Liver (tissue), 9 donors: ENCODE measurements around the gene MPHOSPH6. TPM values are rescaled to one million over a fixed set of nuclear protein-coding genes. Genes with fewer than 3 reads are reported as not detected.

ENCODE experiments used
- DNase-seq: peaks from one replicate; pipeline ENCODE4 v3.0.0-alpha.2; 2017; ENCODE audit warnings: low spot score
- H3K27ac ChIP-seq, 2 donors: one replicate each; pipeline ENCODE4 v1.7.0; 2013; ENCODE audit warnings: inconsistent platforms in 2 of 2, low read length in 2 of 2, control low read depth in 1 of 2, low read depth in 1 of 2, mild to moderate bottlenecking in 1 of 2
- H3K27me3 ChIP-seq, 4 donors: one replicate each; pipeline versions ENCODE4 v1.6.1 to v1.7.0; 2013; ENCODE audit warnings: low read length in 3 of 4, inconsistent platforms in 1 of 4, mild to moderate bottlenecking in 1 of 4, moderate library complexity in 1 of 4; ENCODE audit not compliant: control insufficient read depth in 4 of 4, insufficient read depth in 4 of 4
- H3K36me3 ChIP-seq, 4 donors: one replicate each; pipeline versions ENCODE4 v1.6.1 to v1.7.0; 2013; ENCODE audit warnings: low read length in 3 of 4, mild to moderate bottlenecking in 3 of 4, low read depth in 1 of 4, moderate library complexity in 1 of 4; ENCODE audit not compliant: control insufficient read depth in 4 of 4, insufficient read depth in 3 of 4
- H3K4me1 ChIP-seq, 4 donors: one replicate each; pipeline versions ENCODE4 v1.6.1 to v1.7.0; 2013; ENCODE audit warnings: low read length in 3 of 4, mild to moderate bottlenecking in 3 of 4, moderate library complexity in 1 of 4; ENCODE audit not compliant: control insufficient read depth in 4 of 4, insufficient read depth in 4 of 4
- H3K4me3 ChIP-seq, 3 donors: one replicate each; pipeline versions ENCODE4 v1.6.1 to v1.7.0; 2013; ENCODE audit warnings: low read length in 3 of 3, control low read depth in 1 of 3, low read depth in 1 of 3, mild to moderate bottlenecking in 1 of 3
- H3K9ac ChIP-seq, 2 donors: one replicate each; pipeline ENCODE4 v1.7.0; 2013; ENCODE audit warnings: low read length in 2 of 2, mild to moderate bottlenecking in 2 of 2, moderate library complexity in 2 of 2, control low read depth in 1 of 2, low read depth in 1 of 2
- H3K9me3 ChIP-seq, 4 donors: one replicate each; pipeline versions ENCODE4 v1.6.1 to v1.7.0; 2013; ENCODE audit warnings: low read length in 3 of 4; ENCODE audit not compliant: control insufficient read depth in 4 of 4
- EGR1 ChIP-seq, 2 donors: IDR thresholded peaks; 2 replicates each; pipeline ENCODE4 v1.6.1; 2016 to 2018; ENCODE audit warnings: antibody characterized with exemption in 2 of 2, low read depth in 2 of 2
- FOXA1 ChIP-seq: IDR thresholded peaks from 2 replicates; pipeline ENCODE4 v1.6.1; 2016; ENCODE audit warnings: antibody characterized with exemption
- FOXA2 ChIP-seq: IDR thresholded peaks from 2 replicates; pipeline ENCODE4 v1.6.1; 2016; ENCODE audit warnings: antibody characterized with exemption
- GABPA ChIP-seq, 2 donors: IDR thresholded peaks in 1 of 2; conservative IDR thresholded peaks in 1 of 2; 2 replicates each; pipeline ENCODE4 v1.6.1; 2016; ENCODE audit warnings: antibody characterized with exemption in 2 of 2, mild to moderate bottlenecking in 1 of 2, moderate library complexity in 1 of 2
- HNF4A ChIP-seq, 2 donors: conservative IDR thresholded peaks; 2 replicates each; pipeline ENCODE4 v1.6.1; 2016; ENCODE audit warnings: antibody characterized with exemption in 2 of 2, mild to moderate bottlenecking in 2 of 2
- HNF4G ChIP-seq: IDR thresholded peaks from 2 replicates; pipeline ENCODE4 v1.6.1; 2016; ENCODE audit warnings: antibody characterized with exemption
- JUND ChIP-seq, 2 donors: IDR thresholded peaks; 2 replicates each; pipeline ENCODE4 v1.6.1; 2016; ENCODE audit warnings: antibody characterized with exemption in 2 of 2
- NR2F2 ChIP-seq: IDR thresholded peaks from 2 replicates; pipeline ENCODE4 v1.6.1; 2016; ENCODE audit warnings: antibody characterized with exemption
- RAD21 ChIP-seq, 2 donors: IDR thresholded peaks; 2 replicates each; pipeline ENCODE4 v1.6.1; 2016; ENCODE audit warnings: antibody characterized with exemption in 2 of 2, mild to moderate bottlenecking in 2 of 2
- RXRA ChIP-seq, 2 donors: IDR thresholded peaks; 2 replicates each; pipeline ENCODE4 v1.6.1; 2017 to 2018; ENCODE audit warnings: antibody characterized with exemption in 2 of 2, mild to moderate bottlenecking in 1 of 2
- SP1 ChIP-seq: IDR thresholded peaks from 2 replicates; pipeline ENCODE4 v1.6.1; 2018; ENCODE audit warnings: antibody characterized with exemption, mild to moderate bottlenecking
- TAF1 ChIP-seq: conservative IDR thresholded peaks from 2 replicates; pipeline ENCODE4 v1.6.1; 2016; ENCODE audit warnings: antibody characterized with exemption, mild to moderate bottlenecking
- YY1 ChIP-seq: IDR thresholded peaks from 2 replicates; pipeline ENCODE4 v1.6.1; 2016; ENCODE audit warnings: antibody characterized with exemption, mild to moderate bottlenecking
- WGBS: extraction: QIAGEN DNeasy Blood & Tissue Kit; methylation state at CpG from one replicate; pipeline ENCODE4 v1.1.7; 2013; 5-methylcytosine and 5-hydroxymethylcytosine counted together
- polyA plus RNA-seq, 2 donors: library from polyadenylated mRNA; stranded (reverse) in 1 of 2; unstranded in 1 of 2; fragments of 200-250 nt in 1 of 2; fragments of >200 nt in 1 of 2; fragmentation: Nextera tagmentation in 1 of 2; extraction: Ambion mirVana in 1 of 2; gene quantifications; one replicate each; pipeline versions ENCODE4 v1.2.1 to v1.2.3, GENCODE V29; 2013 to 2015
- total RNA-seq, 2 donors: library from RNA; depleted of rRNA; stranded (reverse); fragments of >200 nt; gene quantifications; one replicate each; pipeline ENCODE4 v1.2.3, GENCODE V29; 2014
- TF ChIP-seq, protein P1 (sequence below): IDR thresholded peaks from 2 replicates; pipeline ENCODE4 v1.6.1; 2016; ENCODE audit warnings: antibody characterized with exemption, mild to moderate bottlenecking
- TF ChIP-seq, protein P2 (sequence below): fragments of 150-350 bp; IDR thresholded peaks from 2 replicates; pipeline ENCODE4 v1.5.1; 2017; ENCODE audit warnings: improper control_type of control experiment, low read depth, low read length; ENCODE audit not compliant: missing input control
- TF ChIP-seq, protein P3 (sequence below): IDR thresholded peaks from 2 replicates; pipeline ENCODE4 v1.6.1; 2016; ENCODE audit warnings: antibody characterized with exemption
- TF ChIP-seq, protein P4 (sequence below): IDR thresholded peaks from 2 replicates; pipeline ENCODE4 v1.6.1; 2016; ENCODE audit warnings: antibody characterized with exemption
- TF ChIP-seq, protein P5 (sequence below): IDR thresholded peaks from 2 replicates; pipeline ENCODE4 v1.6.1; 2016; ENCODE audit warnings: antibody characterized with exemption
- donor health status: healthy.
- donor health status: healthy.
- donor health status: healthy.
- donor health status: healthy.
- donor health status: healthy.

MPHOSPH6 gene
- total and polyA plus RNA-seq, 4 donors: 7.3 to 15.1 (median 11.3) TPM

DNA sequence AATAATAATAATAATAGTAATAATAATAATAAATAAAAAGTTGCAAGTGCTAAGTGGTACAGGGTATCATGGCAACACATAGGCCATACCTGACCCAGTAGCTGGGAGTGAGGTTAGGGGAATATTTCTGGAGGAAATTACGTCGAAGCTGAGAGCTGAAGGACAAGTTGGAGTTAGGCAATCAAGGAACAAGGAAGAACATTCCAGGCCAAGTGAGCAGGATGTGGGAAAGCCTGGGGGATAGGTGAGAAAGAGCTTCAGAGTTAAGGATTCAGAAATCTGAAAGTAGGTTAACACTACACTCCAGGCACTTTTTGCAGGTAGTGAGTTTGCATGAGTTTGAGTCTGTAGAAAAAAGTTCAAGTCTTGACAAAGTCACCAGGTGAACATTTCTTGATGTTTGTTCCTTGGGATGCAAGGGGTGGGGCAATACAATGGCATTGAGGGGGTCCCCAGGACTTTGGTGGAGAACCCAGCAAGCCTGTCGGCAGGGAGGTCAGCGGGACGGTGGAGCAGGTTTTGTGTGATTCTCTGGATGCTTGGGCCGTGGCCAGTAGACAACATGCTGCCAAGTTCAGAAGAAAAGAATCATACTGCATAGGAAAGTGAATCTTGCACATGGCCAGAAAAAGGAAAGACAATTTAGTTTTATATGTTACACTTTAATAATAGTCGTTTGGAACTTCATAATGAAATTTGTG is 27.7 kb upstream of the MPHOSPH6 start:
- TF ChIP-seq HNF4G (no peak), RAD21 (IDR thresholded peaks at IDR 0.05) (no peak), RXRA (IDR thresholded peaks at IDR 0.05) (no peak), FOXA1 (no peak), HNF4A (conservative IDR thresholded peaks at IDR 0.05) (no peak), YY1 (no peak), TAF1 (no peak), SP1 (no peak), GABPA (IDR thresholded peaks at IDR 0.05 in 1 of 2, conservative IDR thresholded peaks at IDR 0.05 in 1 of 2) (no peak), NR2F2 (no peak), EGR1 (IDR thresholded peaks at IDR 0.05; ENCODE audit: low read depth in 2 of 2) (no peak), JUND (IDR thresholded peaks at IDR 0.05) (no peak), FOXA2 (no peak)
- TF ChIP-seq, protein P1, sequence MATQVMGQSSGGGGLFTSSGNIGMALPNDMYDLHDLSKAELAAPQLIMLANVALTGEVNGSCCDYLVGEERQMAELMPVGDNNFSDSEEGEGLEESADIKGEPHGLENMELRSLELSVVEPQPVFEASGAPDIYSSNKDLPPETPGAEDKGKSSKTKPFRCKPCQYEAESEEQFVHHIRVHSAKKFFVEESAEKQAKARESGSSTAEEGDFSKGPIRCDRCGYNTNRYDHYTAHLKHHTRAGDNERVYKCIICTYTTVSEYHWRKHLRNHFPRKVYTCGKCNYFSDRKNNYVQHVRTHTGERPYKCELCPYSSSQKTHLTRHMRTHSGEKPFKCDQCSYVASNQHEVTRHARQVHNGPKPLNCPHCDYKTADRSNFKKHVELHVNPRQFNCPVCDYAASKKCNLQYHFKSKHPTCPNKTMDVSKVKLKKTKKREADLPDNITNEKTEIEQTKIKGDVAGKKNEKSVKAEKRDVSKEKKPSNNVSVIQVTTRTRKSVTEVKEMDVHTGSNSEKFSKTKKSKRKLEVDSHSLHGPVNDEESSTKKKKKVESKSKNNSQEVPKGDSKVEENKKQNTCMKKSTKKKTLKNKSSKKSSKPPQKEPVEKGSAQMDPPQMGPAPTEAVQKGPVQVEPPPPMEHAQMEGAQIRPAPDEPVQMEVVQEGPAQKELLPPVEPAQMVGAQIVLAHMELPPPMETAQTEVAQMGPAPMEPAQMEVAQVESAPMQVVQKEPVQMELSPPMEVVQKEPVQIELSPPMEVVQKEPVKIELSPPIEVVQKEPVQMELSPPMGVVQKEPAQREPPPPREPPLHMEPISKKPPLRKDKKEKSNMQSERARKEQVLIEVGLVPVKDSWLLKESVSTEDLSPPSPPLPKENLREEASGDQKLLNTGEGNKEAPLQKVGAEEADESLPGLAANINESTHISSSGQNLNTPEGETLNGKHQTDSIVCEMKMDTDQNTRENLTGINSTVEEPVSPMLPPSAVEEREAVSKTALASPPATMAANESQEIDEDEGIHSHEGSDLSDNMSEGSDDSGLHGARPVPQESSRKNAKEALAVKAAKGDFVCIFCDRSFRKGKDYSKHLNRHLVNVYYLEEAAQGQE: no peak
- TF ChIP-seq, protein P2, sequence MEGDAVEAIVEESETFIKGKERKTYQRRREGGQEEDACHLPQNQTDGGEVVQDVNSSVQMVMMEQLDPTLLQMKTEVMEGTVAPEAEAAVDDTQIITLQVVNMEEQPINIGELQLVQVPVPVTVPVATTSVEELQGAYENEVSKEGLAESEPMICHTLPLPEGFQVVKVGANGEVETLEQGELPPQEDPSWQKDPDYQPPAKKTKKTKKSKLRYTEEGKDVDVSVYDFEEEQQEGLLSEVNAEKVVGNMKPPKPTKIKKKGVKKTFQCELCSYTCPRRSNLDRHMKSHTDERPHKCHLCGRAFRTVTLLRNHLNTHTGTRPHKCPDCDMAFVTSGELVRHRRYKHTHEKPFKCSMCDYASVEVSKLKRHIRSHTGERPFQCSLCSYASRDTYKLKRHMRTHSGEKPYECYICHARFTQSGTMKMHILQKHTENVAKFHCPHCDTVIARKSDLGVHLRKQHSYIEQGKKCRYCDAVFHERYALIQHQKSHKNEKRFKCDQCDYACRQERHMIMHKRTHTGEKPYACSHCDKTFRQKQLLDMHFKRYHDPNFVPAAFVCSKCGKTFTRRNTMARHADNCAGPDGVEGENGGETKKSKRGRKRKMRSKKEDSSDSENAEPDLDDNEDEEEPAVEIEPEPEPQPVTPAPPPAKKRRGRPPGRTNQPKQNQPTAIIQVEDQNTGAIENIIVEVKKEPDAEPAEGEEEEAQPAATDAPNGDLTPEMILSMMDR: no peak
- TF ChIP-seq, protein P3, sequence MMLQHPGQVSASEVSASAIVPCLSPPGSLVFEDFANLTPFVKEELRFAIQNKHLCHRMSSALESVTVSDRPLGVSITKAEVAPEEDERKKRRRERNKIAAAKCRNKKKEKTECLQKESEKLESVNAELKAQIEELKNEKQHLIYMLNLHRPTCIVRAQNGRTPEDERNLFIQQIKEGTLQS: no peak
- TF ChIP-seq, protein P4, sequence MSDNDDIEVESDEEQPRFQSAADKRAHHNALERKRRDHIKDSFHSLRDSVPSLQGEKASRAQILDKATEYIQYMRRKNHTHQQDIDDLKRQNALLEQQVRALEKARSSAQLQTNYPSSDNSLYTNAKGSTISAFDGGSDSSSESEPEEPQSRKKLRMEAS: no peak
- TF ChIP-seq, protein P5, sequence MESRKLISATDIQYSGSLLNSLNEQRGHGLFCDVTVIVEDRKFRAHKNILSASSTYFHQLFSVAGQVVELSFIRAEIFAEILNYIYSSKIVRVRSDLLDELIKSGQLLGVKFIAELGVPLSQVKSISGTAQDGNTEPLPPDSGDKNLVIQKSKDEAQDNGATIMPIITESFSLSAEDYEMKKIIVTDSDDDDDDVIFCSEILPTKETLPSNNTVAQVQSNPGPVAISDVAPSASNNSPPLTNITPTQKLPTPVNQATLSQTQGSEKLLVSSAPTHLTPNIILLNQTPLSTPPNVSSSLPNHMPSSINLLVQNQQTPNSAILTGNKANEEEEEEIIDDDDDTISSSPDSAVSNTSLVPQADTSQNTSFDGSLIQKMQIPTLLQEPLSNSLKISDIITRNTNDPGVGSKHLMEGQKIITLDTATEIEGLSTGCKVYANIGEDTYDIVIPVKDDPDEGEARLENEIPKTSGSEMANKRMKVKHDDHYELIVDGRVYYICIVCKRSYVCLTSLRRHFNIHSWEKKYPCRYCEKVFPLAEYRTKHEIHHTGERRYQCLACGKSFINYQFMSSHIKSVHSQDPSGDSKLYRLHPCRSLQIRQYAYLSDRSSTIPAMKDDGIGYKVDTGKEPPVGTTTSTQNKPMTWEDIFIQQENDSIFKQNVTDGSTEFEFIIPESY: no peak

More for the DNA sequence above, 27.7 kb upstream of the MPHOSPH6 start:
- WGBS: 80% methylated on average over 7 of the region's 7 CpGs
- no peak overlapping the region for H3K27ac ChIP-seq
- DNase-seq: no peak
- H3K9ac ChIP-seq: no peak overlapping the region
- H3K27me3 ChIP-seq: no peaks in the 10 kb centered on the region
- H3K36me3 ChIP-seq: no peaks in the 10 kb centered on the region
- peaks cover 0 to 19% (median 11%) of the 10 kb centered on the region in 4 donors for H3K4me1 ChIP-seq
- H3K9me3 ChIP-seq: no peaks in the 10 kb centered on the region
- H3K4me3 ChIP-seq: no peak overlapping the region
